Heart right ventricle (tissue), 16 donors: ENCODE data around the gene EFCAB8. TPM values are rescaled to one million over a fixed set of nuclear protein-coding genes. Genes with fewer than 3 reads are reported as not detected.

Experiments used
- ATAC-seq, 8 donors: fragments of 200-7000 bp; cut with Tn5 transposase; one replicate each; pipeline ENCODE4 v1.9.1; 2020; ENCODE audit warnings: mild to moderate bottlenecking in 8 of 8, moderate library complexity in 8 of 8, moderate number of reproducible peaks in 1 of 8
- DNase-seq, 2 donors: peaks; one replicate each; pipeline ENCODE4 v3.0.0-alpha.2; 2020
- H3K27ac ChIP-seq, 10 donors: fragments of 200-600 bp; sonication (generic) in 2 of 10; one replicate each; pipeline versions ENCODE4 v1.5.0 to v1.8.0; 2020 to 2022; ENCODE audit warnings: mild to moderate bottlenecking in 3 of 10
- H3K27me3 ChIP-seq, 7 donors: fragments of 200-600 bp; one replicate each; pipeline ENCODE4 v1.8.0; 2021 to 2022; ENCODE audit warnings: mild to moderate bottlenecking in 2 of 7
- H3K36me3 ChIP-seq, 9 donors: fragments of 200-600 bp; sonication (generic) in 1 of 9; one replicate each; pipeline versions ENCODE4 v1.5.0 to v1.8.0; 2020 to 2022; ENCODE audit warnings: mild to moderate bottlenecking in 2 of 9
- H3K4me1 ChIP-seq, 9 donors: fragments of 200-600 bp; sonication (generic) in 1 of 9; one replicate each; pipeline versions ENCODE4 v1.5.0 to v1.8.0; 2020 to 2022; ENCODE audit warnings: mild to moderate bottlenecking in 4 of 9
- H3K4me3 ChIP-seq, 10 donors: fragments of 200-600 bp; sonication (generic) in 2 of 10; one replicate each; pipeline versions ENCODE4 v1.5.0 to v1.8.0; 2020 to 2022; ENCODE audit warnings: mild to moderate bottlenecking in 7 of 10, moderate library complexity in 2 of 10
- H3K9me3 ChIP-seq, 11 donors: fragments of 200-600 bp in 10 of 11; sonication (generic) in 2 of 11; one replicate each; pipeline versions ENCODE4 v1.5.0 to v1.8.0; 2013 to 2022; ENCODE audit warnings: mild to moderate bottlenecking in 2 of 11, control low read depth in 1 of 11, moderate library complexity in 1 of 11
- WGBS, 2 donors: extraction: QIAGEN DNeasy Blood & Tissue Kit; methylation state at CpG; one replicate each; pipeline ENCODE4 v1.1.7; 2013; ENCODE audit warnings: inconsistent platforms in 1 of 2; 5-methylcytosine and 5-hydroxymethylcytosine counted together
- intact Hi-C, 10 donors: fragments of 100-400 bp; cut with DNase I; formaldehyde crosslinking; loops; one replicate each; pipeline versions ENCODE4 v1.11.1 to v1.14.2; 2022
- polyA plus RNA-seq, 2 donors: library from polyadenylated mRNA; stranded (reverse); fragments of 200-250 nt; gene quantifications; one replicate each; pipeline ENCODE4 v1.2.3, GENCODE V29; 2013
- total RNA-seq, 10 donors: library from RNA; stranded (reverse); fragmentation: NEBNext Ultra II Directional in 3 of 10; extraction: Animal tissue kit (Norgen Biotek cat#: 25700) in 3 of 10; gene quantifications; one replicate each; pipeline versions ENCODE4 v1.2.1 to v1.2.4, GENCODE V29; 2021 to 2023
- TF ChIP-seq, protein P1 (sequence below), 9 donors: fragments of 200-600 bp; sonication (generic) in 2 of 9; IDR thresholded peaks; one replicate each; pipeline versions ENCODE4 v1.5.0 to v1.8.0; 2021 to 2022; ENCODE audit warnings: antibody characterized with exemption in 9 of 9, mild to moderate bottlenecking in 5 of 9, moderate library complexity in 1 of 9
- donor health status: Arrhythmogenic right ventricular cardiomyopathy.
- donor health status: ischemic (EF 13 %, LVEDD 7.1; RV severe dilation, severe dysfunction).
- donor health status: healthy with polysubstance abuse.
- donor health status: DM: no; HTN: yes; CAD: no.
- donor health status: DM: no; HTN: no; CAD: no.
- donor health status: ischemic (EF 25% LVEDD 6.9; RV normal size, moderate dysfunction).
- donor health status: ischemic (EF 25% LVEDD 5.7; RV mildly dilated, moderate dysfunction).
- donor health status: healthy.
- donor health status: DM: yes; HTN: yes; CAD: no.
- donor health status: Ischemic cardiomyopathy.
- donor health status: ischemic (EF 35%, LVEDD 5.7; RV mildly dilated, moderate dysfunction).
- donor health status: nonischemic (EF 11% LVEDD 7.7; RV severe dilation, severe dysfunction).
- donor health status: DM: yes; HTN: yes; CAD: no.
- donor health status: PGD.
- donor health status: ischemic (EF 29% LVEDD 5.4; RV normal size, mild dysfunction).
- donor health status: nonischemic (EF 23%, LVEDD 6.1; RV moderate dilation, normal function).

EFCAB8 gene
- total and polyA plus RNA-seq, 12 donors: 0.15 to 0.58 TPM; not detected in 10

DNA sequence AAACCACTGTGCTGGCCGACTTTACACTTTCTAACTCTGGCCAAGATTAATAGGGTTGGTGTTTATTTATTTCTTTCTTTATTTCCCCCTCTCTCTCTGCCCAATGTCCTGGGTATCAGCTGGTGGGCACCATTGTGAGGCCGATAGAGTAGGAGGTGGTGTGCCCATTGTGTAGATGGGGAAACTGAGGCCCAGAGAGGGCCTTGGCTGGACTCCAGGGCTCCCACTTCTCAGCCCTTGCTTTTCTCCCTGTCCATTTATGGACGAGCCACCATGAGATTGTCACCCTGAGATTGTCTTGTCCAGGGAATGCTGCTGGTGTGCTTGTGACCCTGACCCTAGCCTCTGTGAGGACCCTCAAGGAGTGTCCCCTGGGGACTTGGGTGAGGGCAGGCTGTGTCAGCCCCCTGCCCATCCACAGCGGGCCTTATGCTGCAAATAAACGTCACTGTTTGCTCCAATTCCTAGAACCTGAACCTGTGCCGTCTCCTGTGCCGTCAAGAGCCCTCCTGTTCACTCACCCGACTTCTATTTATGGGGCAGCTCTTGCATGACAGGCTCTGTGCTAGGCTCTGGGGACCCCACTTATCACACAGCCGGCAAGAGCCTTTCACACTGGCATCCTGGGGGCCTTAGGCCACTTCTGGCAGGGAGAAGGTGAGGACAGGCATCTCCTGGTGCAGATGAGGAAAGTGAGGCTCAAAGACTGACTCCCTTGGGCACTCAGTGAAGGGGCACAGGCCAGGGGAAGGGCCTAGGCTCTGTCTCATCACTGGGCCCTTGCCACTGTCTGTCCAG, 120.7 kb downstream of the EFCAB8 start:
- 66 to 72% methylated on average over 9 of the region's 9 CpGs for WGBS, 2 donors
- ATAC-seq: no peak
- H3K4me3 ChIP-seq: no peak overlapping the region
- intact Hi-C loops: no loop called here
- H3K9me3 ChIP-seq: no peaks in the 10 kb centered on the region
- DNase-seq: no peak
- H3K27ac ChIP-seq: no peak overlapping the region
- no peaks in the 10 kb centered on the region for H3K36me3 ChIP-seq
- H3K4me1 ChIP-seq: peaks cover 0 to 7% (median 0%) of the 10 kb centered on the region in 9 donors
- TF ChIP-seq, protein P1, sequence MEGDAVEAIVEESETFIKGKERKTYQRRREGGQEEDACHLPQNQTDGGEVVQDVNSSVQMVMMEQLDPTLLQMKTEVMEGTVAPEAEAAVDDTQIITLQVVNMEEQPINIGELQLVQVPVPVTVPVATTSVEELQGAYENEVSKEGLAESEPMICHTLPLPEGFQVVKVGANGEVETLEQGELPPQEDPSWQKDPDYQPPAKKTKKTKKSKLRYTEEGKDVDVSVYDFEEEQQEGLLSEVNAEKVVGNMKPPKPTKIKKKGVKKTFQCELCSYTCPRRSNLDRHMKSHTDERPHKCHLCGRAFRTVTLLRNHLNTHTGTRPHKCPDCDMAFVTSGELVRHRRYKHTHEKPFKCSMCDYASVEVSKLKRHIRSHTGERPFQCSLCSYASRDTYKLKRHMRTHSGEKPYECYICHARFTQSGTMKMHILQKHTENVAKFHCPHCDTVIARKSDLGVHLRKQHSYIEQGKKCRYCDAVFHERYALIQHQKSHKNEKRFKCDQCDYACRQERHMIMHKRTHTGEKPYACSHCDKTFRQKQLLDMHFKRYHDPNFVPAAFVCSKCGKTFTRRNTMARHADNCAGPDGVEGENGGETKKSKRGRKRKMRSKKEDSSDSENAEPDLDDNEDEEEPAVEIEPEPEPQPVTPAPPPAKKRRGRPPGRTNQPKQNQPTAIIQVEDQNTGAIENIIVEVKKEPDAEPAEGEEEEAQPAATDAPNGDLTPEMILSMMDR (IDR thresholded peaks at IDR 0.05): no peak
- H3K27me3 ChIP-seq: no peaks in the 10 kb centered on the region

DNA sequence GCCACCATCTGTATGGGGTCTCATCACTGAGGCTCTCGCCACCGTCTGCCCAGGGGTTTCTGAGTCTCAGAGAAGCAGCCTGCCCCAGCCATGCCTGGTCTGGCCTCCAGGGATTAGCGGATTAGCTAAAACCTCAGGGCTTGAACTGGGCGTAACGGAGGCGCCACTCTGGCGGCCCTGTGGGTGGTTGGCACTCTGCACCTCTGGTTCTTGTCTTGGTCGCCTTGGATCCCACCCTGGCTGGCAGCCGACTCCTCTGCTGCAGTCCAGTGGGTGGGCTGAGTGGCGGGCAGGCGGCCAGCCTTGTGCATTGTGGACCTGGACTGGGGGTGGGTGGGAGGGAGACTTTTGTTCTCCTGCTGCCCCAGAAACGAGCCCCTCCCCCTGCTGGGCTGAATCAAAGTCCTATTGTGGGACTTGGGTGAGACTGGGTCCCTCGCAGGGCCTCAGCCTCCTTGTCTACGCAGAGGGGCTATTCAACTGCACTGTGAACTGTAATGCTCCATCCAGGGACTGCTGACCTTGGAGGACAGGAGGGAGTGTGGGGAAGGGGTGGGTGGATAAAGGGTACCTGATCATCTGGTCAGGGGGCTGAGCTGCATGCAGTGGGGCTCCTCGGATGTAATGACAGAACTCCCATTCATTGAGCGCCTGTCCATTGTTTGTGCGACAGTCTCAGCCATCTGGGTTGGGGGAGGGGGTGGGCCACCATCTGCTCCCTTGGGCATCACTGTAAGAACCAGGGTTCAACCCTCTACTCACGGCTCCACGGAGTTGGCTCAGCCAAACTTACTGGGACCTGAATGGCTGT, 121.6 kb downstream of the EFCAB8 start:
- ATAC-seq: no peak
- Histone ChIP-seq H3K27ac (no peak overlapping the region), H3K4me3 (no peak overlapping the region), H3K36me3 (no peaks in the 10 kb centered on the region), H3K4me1 (peaks cover 0 to 7% (median 0%) of the 10 kb centered on the region in 9 donors), H3K27me3 (no peaks in the 10 kb centered on the region), H3K9me3 (no peaks in the 10 kb centered on the region)
- intact Hi-C loops: no loop called here
- TF ChIP-seq, protein P1 (IDR thresholded peaks at IDR 0.05): no peak
- DNase-seq: no peak
- 70 to 77% methylated on average over 19 of the region's 19 CpGs for WGBS, 2 donors

DNA sequence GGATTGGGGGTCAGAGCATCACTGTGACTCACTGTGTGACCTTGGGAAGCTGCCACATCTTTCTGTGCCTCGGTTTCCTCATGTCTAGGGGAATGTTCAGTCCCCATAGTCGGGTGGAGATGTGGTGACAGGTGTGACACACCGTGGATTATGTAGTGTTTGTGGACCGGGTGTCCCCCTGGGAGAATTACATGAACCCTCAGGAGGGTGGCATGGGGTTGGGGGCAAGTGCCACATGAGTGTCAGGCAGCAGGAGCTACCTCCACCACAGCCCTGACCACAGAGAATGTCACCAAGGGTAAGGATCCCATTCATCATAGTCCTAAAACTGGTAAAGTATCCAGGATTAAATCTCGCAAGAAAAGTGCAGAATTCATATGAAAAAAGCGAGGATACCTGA, 122.3 kb downstream of the EFCAB8 start:
- no peaks in the 10 kb centered on the region for H3K9me3 ChIP-seq
- ATAC-seq (no peak), DNase-seq (no peak)
- no peaks in the 10 kb centered on the region for H3K27me3 ChIP-seq
- 84 to 95% methylated on average over 6 of the region's 6 CpGs for WGBS, 2 donors
- peaks cover 0 to 7% (median 0%) of the 10 kb centered on the region in 9 donors for H3K4me1 ChIP-seq
- no peaks in the 10 kb centered on the region for H3K36me3 ChIP-seq
- H3K27ac ChIP-seq: no peak overlapping the region
- TF ChIP-seq, protein P1 (IDR thresholded peaks at IDR 0.05): no peak
- intact Hi-C loops: no loop called here
- H3K4me3 ChIP-seq: no peak overlapping the region

DNA sequence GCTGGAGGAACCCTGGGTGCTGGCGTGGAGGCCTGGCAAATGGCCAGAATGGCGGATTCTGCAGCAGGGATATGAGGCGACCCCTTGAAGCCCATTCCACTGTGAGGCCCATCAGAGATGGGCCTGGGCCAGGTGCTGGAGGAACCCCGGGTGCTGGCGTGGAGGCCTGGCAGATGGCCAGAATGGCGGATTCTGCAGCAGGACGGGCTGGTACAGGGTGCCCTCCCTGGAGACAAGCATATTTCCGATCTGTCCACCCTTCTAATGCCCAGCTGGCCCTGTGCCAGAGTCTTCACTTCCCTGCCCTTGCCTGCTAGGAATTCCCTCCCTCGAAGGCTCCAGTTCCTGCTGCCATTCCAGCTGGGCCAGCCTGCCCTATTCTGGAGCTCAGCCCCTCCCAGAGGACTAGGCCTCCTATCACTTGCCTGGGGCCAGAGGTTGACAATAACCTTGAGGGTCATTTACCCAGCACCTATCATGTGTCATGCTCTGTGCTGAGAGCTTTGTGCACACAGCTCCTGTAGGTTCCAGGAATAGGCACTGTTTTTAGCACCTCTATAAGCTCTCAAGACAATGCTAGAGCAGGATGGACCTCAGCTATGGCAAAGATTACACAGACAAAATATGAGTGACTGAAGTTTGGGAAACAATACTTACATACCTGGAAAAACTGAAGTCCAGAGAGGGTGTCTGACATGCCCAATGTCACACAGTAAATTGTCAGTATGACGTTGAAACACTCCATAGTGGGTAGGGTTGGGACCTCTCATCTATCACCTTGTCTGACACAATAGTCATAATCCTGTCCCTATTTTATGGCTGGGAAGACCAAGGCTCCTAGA, 124.1 kb downstream of the EFCAB8 start:
- TF ChIP-seq, protein P1 (IDR thresholded peaks at IDR 0.05): no peak
- DNase-seq (peak; percentile 34 to 35), ATAC-seq (peak; percentile 64 to 93 (median 80))
- Histone ChIP-seq H3K36me3 (no peaks in the 10 kb centered on the region), H3K27me3 (no peaks in the 10 kb centered on the region), H3K9me3 (no peaks in the 10 kb centered on the region), H3K4me1 (peaks cover 0 to 7% (median 0%) of the 10 kb centered on the region in 9 donors), H3K4me3 (no peak overlapping the region), H3K27ac (peak overlapping the region in 8 of 10 donors; percentile 2 to 75 (median 54))
- WGBS, 2 donors: 33 to 41% methylated on average over 8 to 10 of the region's 10 CpGs
- intact Hi-C loops: no loop called here
